Stimulated activated CD8-positive, alpha-beta memory T cell treated with anti-CD3 and anti-CD28 coated beads, Interleukin-12 subunit alpha, Interleukin-12 subunit beta, amount 100 ng/mL, for 24 hours (primary cell): ENCODE measurements around the gene LTBP2.

Experiments used
- DNase-seq: peaks from one replicate; pipeline ENCODE4 v3.0.0-alpha.2; 2020; ENCODE audit errors: extremely low read depth

Gene LTBP2

GRCh38 chr14:74612350-74613021 lies 449 bp upstream of the LTBP2 start:
- DNase-seq, result peak; percentile 61

- DNase-seq, result no peak
Measured at GRCh38 chr14:74610866-74611649, 979 bp downstream of the LTBP2 start.

GRCh38 chr14:74610199-74610865 lies 1.7 kb downstream of the LTBP2 start:
- no peak for DNase-seq

- no peak for DNase-seq
Measured at GRCh38 chr14:74609721-74610120, 2.3 kb downstream of the LTBP2 start.

- peak; percentile 52 for DNase-seq
Measured at GRCh38 chr14:74608959-74609611, 3.0 kb downstream of the LTBP2 start.

GRCh38 chr14:74606727-74607126 lies 5.3 kb downstream of the LTBP2 start:
- DNase-seq, result no peak

- no peak for DNase-seq
Measured at GRCh38 chr14:74605531-74606223, 6.4 kb downstream of the LTBP2 start.

GRCh38 chr14:74604911-74605310 lies 7.1 kb downstream of the LTBP2 start:
- no peak for DNase-seq

GRCh38 chr14:74604157-74604556 lies 7.9 kb downstream of the LTBP2 start:
- DNase-seq, result no peak

GRCh38 chr14:74601982-74602381 lies 10.1 kb downstream of the LTBP2 start:
- no peak for DNase-seq

GRCh38 chr14:74599946-74600345 lies 12.1 kb downstream of the LTBP2 start:
- no peak for DNase-seq

GRCh38 chr14:74599321-74599761 lies 12.7 kb downstream of the LTBP2 start:
- no peak for DNase-seq

GRCh38 chr14:74596741-74597450 lies 15.1 kb downstream of the LTBP2 start:
- no peak for DNase-seq

GRCh38 chr14:74595006-74595735 lies 16.9 kb downstream of the LTBP2 start:
- no peak for DNase-seq

GRCh38 chr14:74594606-74595005 lies 17.4 kb downstream of the LTBP2 start:
- DNase-seq, result no peak

- DNase-seq, result no peak
Measured at GRCh38 chr14:74594029-74594428, 18.0 kb downstream of the LTBP2 start.

GRCh38 chr14:74593241-74593953 lies 18.6 kb downstream of the LTBP2 start:
- DNase-seq, result no peak

- DNase-seq, result no peak
Measured at GRCh38 chr14:74592476-74593201, 19.4 kb downstream of the LTBP2 start.

- no peak for DNase-seq
Measured at GRCh38 chr14:74591899-74592298, 20.1 kb downstream of the LTBP2 start.
